Epithelial cell of prostate (primary cell): ENCODE data around the gene SMC1A.

ENCODE experiments used
- DNase-seq: peaks from one replicate; pipeline ENCODE4 v3.0.0-alpha.2; 2011; ENCODE audit warnings: low read depth, low spot score
- H3K27ac ChIP-seq: fragments of 450-650 bp; 2 replicates; pipeline ENCODE4 v1.5.1; 2017; ENCODE audit warnings: mild to moderate bottlenecking

The SMC1A gene

DNA sequence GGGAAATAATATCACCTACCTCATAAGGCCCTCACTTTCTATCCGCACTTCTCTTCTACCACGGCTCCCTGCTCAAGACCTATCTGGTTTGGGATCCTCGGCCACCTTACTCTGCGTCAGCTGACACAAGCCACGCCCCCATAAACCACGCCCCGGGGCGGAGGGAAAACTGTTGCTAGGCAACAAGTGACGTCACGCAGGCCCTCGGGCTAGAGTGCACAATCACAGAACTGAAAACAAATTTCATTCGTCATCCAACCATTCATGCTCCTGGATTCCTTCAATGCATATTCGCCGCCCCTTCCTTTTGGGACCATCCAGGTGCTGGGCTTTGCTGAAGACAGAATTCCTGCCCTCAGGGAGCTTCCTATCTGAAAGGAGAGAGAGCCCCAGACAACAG is 66.3 kb downstream of the SMC1A start:
- no peak overlapping the region for H3K27ac ChIP-seq
- no peak for DNase-seq

DNA sequence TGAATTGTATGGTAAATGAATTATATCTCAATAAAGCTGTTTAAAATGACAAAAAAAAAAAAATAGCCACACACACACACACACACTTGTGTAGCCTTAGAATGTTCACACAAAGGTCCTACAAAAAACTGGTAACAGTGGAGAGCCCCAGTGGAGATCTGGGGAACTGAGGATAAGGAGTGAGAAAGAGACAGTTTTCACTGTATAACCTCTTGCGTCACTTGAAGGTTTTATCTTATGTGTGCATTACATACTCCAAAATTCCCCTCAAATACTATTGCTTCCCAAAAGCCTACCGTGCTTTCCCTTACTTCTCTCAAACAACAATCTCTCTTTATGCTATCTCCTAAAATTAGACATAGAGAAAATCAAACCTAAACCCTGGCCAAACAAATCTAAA is 67.8 kb downstream of the SMC1A start:
- H3K27ac ChIP-seq, result no peak overlapping the region
- DNase-seq, result no peak

DNA sequence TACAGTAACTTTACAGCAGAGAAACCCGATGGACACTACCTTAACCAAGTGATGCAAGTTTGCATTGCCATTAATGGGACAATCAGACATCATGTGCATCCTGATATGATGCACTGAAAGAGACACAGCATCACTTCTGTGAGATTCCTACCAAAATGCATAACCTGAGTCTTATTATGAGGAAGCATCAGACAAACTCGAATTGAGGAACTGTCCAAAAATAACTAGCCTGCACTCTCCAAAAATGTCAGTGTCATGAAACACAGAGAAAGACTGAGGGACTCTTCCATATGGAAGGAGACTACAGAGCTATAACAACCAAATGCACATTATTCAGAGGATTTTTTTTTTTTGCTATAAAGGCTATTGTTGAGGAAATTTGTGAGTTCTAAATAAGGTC is 74.5 kb downstream of the SMC1A start:
- no peak overlapping the region for H3K27ac ChIP-seq
- DNase-seq, result no peak

DNA sequence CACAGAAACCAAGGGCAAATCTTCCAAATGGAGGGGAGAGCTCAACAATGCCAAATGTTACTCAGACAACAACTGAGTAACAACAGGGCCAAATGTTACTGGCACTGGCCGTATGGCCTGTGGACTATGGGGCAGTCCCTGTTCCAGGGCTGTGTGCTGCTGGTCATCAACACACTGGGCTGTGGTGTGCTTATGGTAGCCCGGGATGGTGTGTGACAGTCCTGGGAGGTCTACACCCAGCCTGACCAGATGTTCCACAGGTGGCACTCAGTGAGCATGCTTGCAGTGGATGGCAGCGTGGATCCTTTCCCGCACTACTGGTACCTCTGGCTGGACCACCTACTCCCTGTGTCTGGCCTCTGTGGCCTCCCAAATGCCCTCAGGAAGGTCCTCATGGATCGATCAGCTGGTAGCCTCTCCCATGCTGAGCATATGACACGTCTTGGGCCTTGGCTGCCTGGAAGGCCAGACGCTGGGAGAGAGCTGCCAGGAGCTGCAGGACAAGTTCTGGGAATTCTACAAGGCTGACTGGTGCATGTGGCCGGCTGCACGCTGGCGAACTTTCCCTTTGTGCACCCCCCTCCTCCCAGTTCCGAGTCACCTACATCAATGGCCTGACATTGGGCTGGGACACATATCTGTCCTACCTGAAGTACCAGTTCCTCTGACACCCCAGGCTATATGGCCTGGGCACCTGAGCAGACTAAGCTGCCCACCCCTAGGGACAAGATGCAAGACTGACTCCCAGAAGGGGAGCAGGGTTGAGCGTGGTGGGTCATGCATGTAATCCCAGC is 81.4 kb downstream of the SMC1A start:
- DNase-seq, result no peak
- H3K27ac ChIP-seq, result no peak overlapping the region

DNA sequence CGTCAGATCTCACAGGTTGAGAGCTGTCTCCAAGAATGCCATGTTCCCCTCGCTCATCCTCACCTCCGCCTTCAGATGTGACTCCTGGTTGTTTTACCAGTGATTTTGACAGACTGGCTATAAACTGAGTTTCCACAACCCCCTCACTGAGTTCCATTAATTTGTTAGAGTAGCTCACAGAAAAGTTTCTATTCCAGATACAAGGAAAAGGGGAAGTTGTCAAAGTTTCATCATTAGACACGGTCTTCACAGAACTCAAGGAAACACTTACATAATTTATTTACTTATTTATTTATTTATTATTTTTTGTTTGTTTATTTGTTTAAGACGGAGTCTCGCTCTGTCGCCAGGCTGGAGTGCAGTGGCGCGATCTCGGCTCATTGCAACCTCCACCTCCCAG is 85.4 kb downstream of the SMC1A start:
- H3K27ac ChIP-seq, result no peak overlapping the region
- no peak for DNase-seq

DNA sequence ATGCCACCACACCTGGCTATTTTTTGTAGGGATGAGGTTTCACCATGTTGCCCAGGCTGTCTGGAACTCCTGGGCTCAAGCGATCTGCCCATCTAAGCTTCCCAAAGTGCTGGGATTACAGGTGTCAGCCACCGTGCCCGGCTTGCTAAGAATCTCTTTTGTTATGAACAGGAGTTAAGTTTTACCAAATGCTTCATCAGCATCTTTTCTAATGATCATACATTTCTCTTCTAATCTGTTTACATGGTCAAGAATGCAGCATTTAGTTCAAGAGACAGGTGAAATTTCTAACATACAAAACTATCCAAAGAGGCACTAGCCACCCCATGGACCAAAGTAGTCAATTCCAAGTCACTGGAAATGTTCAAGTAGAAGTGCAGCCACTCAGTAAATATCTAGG is 88.6 kb downstream of the SMC1A start:
- H3K27ac ChIP-seq, result no peak overlapping the region
- DNase-seq, result no peak

DNA sequence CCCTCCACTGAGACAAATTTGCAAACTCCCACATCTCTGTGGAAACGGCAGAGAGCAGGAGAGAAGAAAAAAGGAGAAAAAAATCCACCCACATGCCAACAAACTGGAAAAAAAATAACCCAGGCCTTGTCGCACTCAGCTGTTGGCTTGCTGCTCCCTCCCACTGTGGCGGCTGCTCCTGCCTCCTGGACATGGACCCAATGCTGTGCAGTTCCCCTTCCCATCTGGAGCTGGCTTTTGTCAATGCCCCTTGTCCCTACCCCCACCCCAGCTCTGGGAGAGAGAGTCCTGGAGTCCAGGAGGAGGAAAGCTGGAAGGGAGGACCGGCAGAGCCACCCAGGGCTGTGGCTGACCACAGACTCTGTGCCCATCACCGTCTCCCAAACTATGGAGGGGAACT is 90.2 kb downstream of the SMC1A start:
- H3K27ac ChIP-seq, result no peak overlapping the region
- DNase-seq, result no peak

DNA sequence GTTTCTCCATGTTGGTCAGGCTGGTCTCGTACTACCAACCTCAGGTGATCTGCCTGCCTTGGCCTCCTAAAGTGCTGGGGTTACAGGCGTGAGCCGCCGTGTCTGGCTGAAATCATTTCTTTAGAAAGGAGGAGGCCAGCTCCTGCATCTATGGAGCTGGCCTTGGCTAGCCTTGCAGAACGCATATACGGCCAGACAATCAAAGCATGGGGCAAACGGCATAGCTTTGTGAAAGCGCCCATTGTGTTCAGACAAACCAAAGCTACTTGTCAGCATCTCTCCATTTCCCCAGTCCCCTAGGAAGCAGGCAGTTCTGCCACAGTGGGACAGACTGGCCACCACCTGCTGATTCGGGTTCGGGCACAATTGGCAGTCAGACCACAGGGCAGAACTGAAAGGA is 92.1 kb downstream of the SMC1A start:
- H3K27ac ChIP-seq, result no peak overlapping the region
- DNase-seq, result no peak

DNA sequence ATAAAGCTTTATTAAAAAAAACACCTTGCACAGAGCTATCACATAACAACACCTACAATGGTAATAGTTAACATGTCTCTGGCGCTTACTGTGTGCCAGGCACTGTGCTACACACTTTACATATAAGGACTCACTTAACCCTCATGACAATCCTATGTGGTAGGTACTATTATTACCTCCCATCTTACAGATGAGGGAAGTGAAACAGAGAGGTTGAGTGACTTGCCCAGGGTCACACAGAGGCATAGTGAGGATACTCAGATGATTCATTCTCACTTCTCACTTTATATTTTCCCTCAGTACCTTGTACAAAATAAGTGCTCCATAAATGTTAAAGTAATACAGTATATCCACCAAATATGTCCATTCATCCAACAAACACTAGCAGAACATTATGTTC is 97.7 kb downstream of the SMC1A start:
- DNase-seq, result no peak
- H3K27ac ChIP-seq, result no peak overlapping the region
